Epidermal melanocyte (primary cell): ENCODE measurements around the gene FTO.

Experiments used
- DNase-seq: peaks from one replicate; pipeline ENCODE4 v3.0.0; 2011; ENCODE audit warnings: low spot score; ENCODE audit not compliant: insufficient read length

FTO gene

DNA sequence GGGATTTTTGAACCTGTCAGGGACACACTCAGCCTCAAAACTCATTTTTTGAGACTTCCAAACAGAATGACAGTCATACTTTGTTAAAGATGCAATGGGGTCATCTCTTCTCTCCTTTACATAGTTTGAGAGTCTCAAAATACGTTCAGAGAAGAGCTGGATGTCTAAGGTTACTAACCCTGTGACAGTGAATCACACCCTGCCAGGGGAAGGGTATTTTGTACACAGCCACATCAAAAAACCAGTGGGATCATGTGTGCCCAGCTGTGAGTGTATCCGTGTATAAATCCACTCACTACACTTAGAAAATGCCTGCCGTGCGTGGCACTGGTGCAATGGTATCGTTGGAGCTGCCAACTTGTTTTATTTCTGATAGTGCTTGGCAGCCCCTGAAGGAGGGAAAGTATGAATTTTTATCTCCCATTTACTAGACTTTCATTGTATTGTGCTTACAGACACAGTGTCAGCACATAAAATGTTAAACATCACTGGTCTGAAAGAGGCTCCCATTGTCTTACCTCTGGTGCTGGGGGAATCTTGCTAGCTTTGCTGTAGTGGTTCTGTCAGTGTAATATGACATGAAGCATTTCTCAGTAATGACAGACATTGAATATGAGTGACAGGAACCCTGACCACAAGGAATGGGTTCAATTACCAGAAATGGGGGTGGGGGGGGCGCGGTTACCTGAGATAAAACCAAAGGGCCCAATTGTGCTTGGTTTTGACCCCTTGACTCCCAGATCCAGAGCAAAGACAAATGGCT is 256.3 kb downstream of the FTO start:
- no peak for DNase-seq

DNA sequence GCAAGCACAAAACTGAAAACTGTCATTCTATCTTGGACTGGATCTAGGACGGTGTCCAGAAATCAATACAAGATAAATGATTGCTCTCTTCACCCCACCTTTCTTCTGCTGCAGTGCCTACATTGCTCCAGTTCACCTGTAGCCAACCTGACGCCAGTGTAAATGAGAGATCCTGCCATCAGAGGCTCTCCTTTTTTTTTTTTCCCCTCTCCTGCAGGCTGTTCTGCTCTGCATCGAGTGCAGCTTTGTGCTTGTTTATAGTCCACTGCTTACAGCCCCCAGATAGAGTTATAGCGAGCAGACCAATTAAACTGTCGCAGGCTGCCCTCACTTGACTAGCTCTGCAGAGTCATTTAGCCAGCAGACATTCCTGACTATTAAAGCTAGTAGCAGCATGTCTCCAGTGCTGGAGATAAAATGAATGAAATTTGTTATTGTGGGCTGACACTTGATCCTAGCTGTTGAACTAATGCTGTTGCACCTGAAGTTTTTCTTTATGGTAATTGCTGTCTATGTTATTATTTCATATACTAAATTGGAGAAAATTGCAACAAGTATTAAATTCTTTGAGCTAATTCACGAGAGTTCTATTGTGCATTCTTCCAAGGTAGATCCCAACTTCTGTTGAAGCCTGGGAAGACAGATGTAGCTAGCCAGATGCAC is 257.1 kb downstream of the FTO start:
- no peak for DNase-seq

DNA sequence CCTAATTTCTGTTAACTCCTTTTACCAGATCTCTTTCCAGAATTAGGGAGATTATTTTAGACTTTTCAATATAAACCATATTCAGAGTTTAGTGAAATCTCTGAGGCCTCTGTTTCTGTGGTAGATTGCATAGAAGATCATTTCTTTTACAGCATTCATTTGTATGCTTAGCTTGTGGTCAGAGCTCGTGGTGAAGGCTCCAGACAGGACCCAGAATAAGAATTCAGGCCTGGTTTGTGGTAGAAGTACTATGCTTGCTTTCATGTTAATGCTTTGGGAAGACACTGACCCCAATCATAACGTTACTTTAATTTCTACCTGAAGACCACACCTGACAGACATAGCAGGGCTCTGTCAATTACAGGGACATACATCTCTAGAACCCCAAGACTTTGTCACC is 258.1 kb downstream of the FTO start:
- no peak for DNase-seq

DNA sequence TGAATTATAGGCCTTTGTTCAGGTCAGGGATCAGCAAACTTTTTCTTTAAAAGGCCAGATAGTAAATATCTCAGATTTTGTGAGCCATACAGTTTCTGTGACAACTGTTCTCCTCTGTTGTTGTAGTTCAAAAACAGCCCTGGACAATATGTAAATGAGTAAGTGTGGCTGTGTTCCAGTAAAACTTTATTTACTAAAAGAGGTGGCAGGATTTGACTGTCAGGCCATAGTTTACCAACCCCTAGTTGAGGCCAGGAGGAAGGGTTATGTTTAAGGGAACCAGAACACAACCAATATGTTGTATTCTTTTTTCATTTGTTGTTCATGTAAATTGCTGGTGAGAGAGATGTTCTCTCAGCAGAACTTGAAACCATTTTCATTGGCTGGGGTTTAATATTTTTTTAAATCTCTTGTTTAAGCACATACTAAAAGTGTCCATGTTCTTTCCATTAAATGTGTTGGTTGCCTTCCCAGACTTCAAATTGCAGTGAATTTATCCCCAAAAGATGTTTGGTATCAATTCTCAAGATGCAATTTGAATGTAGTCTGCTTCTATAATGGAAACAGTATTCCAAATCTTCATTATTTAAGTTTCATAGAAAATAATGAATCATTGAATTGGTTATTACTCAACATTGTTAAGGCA is 260.3 kb downstream of the FTO start:
- DNase-seq: no peak

DNA sequence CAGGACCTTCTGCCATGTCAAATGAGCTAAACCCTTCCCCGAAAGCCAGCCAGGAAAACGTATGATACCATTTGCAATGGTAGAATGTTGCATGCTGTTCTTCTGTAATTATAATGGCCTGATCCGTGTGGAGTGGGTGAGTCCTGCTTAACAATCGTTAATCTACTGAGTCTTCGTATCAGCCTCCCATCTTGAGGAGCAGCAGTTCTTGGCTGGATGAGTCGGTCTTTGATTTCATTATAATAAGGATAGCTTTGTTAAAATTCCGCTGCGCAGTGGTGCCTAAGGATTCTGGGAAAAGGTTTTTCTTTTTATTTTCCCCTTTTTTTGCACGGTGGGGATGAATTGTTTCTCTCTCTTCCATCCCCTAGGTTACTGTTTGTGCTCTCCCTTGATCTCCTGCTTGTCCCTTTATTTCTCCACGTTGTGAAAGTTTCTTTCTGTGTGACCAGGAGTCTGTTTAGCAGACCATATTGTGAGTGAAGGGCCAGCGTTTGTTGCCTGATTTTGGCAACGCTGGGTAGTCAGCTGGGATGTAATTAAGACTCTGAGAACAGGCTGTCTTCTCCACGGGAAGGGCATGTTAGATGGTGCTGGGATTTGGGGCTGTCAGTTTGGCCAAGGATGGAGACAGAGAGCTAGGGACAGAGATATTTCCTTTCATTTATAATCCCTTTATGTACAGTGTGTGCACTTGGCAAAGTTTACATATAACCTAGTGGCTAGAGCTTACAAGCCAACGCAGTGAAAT is 263.0 kb downstream of the FTO start:
- DNase-seq: no peak

DNA sequence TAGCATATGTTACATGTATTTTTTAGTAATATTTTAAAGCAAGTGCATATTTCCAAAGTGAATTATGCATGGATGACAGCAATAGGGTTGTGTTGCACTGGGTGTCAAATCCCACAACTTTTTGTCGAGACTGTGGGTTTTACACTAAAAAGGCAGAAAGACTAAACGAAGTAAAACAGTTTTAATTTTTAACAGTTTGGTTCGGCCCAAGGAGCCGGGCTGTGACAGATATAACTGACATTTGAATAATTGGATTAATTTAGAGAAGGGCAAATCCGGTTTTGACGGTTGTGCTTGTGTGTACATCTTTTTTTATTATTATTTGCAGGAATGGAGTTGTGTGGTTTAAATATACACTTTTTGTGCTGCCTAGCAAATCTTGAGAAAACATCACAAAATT is 263.6 kb downstream of the FTO start:
- no peak for DNase-seq

DNA sequence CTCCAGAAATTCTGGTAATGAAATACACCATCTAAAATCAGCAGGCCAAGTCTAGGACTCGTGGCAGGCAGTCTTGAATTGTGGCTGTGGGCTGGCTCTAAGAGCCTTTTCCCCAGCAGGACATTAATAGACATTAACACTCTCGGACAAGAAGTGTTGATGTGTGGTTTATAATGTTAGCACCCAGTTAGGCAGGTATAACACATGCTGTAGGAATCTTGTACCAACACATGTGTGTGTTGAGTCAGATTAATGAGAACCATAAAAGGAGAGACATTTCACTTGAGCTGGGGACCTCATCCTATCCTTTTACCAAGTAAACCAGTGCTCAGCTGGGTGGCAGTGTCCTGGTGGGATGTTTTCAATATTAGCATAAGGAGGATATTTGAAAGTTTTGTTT is 264.5 kb downstream of the FTO start:
- DNase-seq: no peak

DNA sequence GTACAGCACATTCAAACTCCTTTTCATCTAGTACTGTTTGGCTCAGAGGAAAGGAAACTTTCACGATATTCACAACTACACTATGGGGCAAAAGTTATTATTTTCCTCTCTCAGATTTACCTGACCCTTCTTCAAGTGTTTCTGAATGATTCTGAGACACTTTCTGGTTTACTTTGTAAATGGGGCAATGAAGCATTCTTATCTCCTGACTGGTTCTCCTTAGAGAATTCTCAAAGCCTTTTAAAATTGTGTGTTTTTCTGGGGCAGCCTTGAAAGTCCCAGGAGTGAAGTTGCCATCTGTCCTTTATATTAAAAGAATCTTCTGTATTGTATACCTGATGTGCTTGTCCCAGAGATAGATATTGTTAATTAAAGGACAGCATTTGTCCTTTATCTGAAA is 264.9 kb downstream of the FTO start:
- DNase-seq: no peak

DNA sequence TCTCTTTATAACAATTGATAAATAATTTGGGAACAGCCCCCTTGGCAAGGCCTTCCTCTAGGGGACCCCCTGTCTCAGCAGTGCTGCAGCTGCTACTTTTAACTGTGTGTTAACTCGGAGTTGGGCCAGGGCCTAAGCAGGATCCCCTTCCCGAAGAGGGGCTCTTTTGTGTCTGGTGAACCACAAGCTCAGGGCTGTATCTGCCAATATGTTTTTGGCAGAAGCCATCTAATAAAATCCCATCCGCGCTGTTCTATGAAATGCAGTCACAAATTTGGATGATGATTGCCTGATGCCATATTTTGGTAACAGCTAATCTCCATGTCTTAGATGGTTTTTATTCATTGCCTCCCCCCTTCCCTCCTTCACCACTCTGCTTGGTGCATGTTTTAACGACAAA is 267.7 kb downstream of the FTO start:
- DNase-seq: no peak

DNA sequence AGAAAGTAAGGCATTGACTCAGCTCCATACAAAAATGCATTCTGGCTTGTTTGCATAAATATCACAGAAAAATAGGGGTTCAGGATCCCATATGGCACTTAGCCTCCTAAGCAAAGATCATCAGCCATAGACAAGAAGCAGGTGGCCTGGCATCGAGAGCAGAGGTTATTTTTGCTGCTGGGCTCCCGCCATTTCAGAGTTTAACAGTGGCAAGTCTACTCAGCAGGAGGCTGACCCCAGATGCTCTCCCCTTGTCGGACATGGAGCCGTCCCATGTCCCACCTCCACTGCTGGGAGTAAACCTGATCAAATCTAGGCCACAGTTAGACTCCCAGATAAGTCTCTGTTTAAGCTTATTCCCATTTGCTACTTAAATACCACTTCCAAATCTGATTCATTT is 269.1 kb downstream of the FTO start:
- DNase-seq: no peak

DNA sequence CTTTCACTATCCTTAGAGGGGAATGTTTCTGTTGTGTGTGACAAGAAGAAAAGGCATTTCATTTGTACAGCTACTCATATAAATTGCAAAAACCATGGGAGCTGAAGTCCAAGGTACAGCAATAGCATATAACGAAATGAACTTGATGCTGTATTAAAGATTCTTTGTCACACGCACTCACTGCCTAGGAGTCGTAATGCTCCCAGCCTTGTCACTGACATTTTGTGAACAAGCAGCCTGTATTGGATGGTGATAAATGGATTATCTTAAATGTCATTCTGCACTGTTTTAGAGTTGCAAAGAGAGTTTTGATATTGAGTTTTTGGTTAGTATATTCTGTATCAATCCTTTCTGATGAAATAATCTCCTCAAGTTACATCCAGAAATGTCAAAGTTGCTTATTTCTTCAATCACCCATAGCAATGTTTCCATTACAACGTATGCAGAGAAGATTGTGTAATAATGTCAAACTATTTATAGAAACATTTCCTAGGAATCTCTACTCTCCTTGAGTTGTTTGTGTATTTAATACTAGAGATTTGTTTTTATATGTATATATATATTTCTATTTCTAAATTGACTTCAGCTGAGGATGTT is 270.6 kb downstream of the FTO start:
- DNase-seq: no peak

DNA sequence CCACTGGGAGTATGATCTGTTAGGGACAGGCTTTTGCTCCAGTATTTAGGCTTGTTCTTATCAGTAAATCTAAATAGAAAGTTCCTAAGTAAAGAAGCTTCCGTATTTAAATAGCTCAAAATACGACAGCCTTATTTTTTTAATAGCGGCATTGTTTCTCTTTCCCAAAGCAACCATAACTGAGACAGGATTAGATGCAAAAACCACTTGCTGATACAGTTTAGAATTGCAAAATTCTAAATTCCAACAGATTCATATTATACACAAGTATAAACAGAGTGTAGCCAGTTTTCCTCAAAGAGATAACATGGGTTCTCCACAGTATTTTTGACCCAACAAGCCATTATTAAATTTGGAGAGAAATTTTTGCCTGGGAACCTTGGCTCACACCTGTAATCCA is 276.7 kb downstream of the FTO start:
- no peak for DNase-seq

DNA sequence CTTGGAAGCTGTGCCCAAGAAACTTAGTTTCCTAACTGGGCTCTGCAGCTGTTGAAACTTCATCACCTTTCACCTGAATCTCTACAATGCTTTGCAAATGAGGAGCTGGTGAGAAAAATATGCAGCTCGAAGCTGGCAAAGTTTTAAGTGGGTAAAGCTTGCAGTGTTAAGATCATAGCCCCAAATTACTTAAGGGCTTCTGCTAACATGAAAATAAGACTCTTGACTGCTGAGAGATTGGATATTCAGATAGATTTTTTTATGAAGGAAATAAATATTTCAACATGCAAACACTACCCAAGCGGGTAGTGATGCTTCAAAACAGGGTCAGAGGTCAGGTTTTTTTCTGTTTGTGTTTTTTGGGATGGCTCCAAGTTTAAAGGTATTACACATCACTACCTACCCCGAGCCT is 278.7 kb downstream of the FTO start:
- no peak for DNase-seq

DNA sequence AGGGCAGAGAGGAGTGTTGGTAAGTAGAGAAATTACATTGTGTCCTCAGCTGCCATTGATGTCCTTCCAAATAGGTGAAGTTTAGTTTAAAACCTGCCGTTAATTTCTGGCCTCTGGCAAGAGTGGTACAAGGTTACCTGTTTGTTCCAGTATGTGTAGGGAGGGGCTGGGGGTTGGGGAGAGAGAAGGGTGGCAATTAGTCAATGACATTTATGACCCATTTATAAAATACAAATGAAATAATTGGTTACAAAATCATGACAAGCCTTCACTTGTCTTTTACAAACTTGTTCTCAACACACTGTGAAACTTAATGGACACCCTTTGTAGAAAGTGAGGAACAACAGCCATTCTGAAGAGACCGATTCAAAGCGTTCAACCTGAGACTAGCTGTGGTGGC is 281.0 kb downstream of the FTO start:
- no peak for DNase-seq

DNA sequence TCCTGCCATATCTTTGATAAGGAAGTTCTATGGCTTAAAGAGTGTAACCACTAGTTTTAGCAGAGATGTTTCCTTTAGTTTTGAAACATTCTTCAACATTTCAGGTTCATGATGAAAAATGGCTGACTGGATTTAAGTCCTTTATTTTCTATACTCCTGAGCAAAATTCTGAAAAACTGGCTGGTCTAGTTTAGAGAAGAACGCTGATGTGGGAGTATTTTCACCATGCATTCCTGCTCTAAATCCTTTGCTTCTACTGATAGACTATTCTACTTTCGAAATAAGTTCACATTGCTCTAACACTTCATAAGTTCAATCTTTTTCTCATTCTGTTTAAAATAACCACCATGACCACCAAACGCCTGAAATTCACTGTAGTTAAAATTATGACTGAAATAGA is 281.9 kb downstream of the FTO start:
- no peak for DNase-seq

DNA sequence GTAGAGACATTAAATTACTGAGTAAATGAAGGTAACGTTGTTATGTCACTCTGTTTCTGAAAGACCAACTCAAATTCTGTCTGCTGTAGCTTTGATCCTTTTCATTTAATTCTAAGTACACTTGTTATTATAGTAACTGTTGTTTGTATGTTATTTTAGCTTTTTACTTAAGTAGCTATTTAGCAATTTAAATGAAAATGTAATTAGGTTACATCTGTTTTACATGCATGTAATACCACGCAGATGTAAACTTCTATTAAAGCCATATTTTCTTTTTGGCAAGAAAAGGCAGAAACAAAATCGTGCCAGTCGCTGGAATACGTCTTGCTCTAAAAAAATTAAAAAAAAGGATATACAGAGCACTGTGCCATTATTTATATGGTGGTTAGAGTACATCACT is 282.8 kb downstream of the FTO start:
- DNase-seq: no peak

DNA sequence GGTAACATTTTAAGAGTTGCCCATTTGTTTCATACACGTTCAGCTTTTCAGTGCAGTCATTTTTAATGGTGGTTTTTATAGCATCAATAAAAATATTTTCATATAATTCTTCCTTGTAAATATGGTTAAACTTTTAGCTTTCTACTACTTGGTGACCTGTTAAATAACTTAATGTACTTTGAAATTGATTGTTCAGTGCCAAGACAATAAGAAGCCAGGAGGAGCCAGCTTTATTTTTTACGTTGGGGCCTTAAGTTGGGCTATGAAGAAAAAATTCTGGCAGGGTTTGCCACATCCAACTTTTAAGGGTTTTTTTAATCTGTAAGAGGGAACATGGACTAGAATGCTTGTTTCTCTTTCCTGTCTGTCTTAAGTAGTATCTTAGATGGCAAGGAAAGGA is 284.2 kb downstream of the FTO start:
- no peak for DNase-seq

DNA sequence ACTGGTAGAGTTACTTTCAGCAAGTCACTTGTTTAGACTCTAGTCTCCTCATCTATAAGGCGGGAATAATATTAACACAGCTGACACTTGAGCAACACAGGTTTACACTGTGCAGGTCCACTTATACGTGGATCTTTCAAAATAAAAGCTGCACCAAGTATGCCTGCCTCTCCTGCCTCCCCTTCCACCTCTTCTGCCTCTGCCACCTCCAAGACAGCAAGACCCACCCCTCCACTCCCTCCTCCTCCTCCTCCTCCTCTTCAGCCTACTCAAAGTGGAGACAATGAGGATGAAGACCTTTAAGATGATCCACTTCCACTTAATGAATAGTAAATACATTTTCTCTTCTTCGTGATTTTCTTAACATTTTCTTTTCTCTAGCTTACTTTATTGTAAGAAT is 285.6 kb downstream of the FTO start:
- DNase-seq: no peak

DNA sequence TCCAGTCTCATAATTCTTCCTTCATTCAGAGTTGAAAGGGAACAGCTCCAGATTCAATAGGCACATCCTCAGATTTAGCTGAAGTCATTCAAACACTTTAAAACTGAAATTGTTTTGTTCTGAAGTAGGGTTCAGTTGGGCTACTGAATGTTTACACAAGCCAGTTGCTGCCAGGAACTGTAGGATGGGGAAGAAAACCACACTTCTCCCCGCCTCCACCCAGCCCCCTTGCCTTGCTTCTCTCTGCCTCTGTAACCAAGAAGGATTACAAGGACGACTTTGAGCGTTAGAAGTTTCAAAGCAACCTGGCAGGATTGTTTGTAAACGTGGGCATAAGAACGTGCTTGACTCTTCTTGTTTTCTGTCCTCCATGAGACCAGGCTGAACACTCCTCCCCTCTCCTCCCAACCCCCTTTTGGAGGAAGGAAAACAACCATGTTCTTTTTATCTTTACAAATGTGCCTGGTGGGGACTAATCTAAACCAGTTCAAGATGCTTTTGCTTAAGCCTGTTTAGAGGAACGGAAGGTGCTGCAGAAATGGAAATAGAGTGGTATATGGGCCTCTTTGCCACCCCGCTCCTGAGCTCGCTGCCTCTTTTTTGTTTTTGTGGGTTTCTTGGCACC is 287.9 kb downstream of the FTO start:
- no peak for DNase-seq

DNA sequence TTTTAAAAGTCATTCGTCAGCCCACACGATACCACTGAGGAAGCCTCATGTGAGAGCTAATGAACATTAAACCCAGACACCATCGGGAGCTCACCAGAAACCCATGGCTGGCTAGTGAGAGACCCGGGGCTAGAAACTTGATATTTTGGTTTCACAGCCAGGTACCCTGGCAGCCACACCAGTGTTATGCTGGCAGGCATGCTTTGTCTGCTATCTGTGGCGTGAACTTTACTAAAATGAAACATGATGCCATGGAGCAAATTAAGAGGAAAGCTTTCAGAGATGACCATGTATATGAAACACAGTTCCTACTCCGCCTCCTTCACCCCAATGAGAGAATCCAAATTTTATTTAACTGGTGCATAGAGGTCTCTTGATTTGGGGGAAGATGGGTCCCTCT is 291.4 kb downstream of the FTO start:
- no peak for DNase-seq

DNA sequence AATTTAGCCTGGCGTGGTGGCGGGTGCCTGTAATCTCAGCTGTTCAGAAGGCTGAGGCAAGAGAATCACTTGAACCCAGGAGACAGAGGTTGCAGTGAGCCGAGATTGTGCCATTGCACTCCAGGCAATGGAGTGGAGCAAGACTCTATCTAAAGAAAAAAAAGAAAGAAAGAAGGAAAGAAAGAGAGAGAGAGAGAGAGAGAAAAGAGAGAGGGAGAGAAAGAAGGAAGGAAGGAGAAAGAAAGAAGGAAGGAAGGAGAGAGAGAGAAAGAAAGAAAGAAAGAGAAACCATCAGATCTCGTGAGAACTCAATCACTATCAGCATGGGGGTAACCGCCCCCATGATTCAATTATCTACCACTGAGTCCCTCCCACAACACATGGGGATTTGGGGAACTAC is 293.0 kb downstream of the FTO start:
- DNase-seq: no peak
